HepG2 (cell line): Measurements from ENCODE around the gene ZMYND8. TPM values are rescaled to one million over a fixed set of nuclear protein-coding genes. Genes with fewer than 3 reads are reported as not detected.

ENCODE experiments used
- BCL3 ChIP-seq: sonication (generic); formaldehyde crosslinking; IDR thresholded peaks from 2 replicates; pipeline ENCODE4 v1.5.1; 2020; ENCODE audit warnings: mild to moderate bottlenecking, missing genetic modification reagents, moderate library complexity
- ETS1 ChIP-seq: sonication (generic); formaldehyde crosslinking; IDR thresholded peaks from 2 replicates; pipeline ENCODE4 v1.4.0; 2020; ENCODE audit warnings: missing genetic modification reagents
- GATA4 ChIP-seq: sonication (generic); IDR thresholded peaks from 2 replicates; pipeline ENCODE4 v1.6.1; 2016; ENCODE audit warnings: antibody characterized with exemption, low read depth, borderline replicate concordance
- MIER3 ChIP-seq: IDR thresholded peaks from 2 replicates; pipeline ENCODE4 v1.6.1; 2016; ENCODE audit warnings: missing compliant biosample characterization, borderline replicate concordance
- POLR2AphosphoS5 ChIP-seq: IDR thresholded peaks from 2 replicates; pipeline ENCODE4 v1.6.1; 2012; ENCODE audit warnings: low read depth, low read length
- RFXANK ChIP-seq: IDR thresholded peaks from 2 replicates; pipeline ENCODE4 v1.6.1; 2016
- RNF2 ChIP-seq: fragments of 450-650 bp; conservative IDR thresholded peaks from 2 replicates; pipeline ENCODE4 v1.6.1; 2016; ENCODE audit warnings: low read depth
- SETDB1 ChIP-seq: sonication (generic); formaldehyde crosslinking; IDR thresholded peaks from 2 replicates; pipeline ENCODE4 v1.5.1; 2020; ENCODE audit warnings: missing genetic modification reagents, mild to moderate bottlenecking, borderline replicate concordance
- TBL1XR1 ChIP-seq: fragments of 150-350 bp; IDR thresholded peaks from 2 replicates; pipeline ENCODE4 v1.6.1; 2014; ENCODE audit warnings: borderline replicate concordance, low read length; ENCODE audit not compliant: partially characterized antibody
- THRA ChIP-seq: sonication (generic); formaldehyde crosslinking; IDR thresholded peaks from 2 replicates; pipeline ENCODE4 v1.4.0; 2020; ENCODE audit warnings: missing genetic modification reagents, borderline replicate concordance
- TOE1 ChIP-seq: sonication (generic); formaldehyde crosslinking; IDR thresholded peaks from 2 replicates; pipeline ENCODE4 v1.4.0; 2020; ENCODE audit warnings: mild to moderate bottlenecking, missing genetic modification reagents
- ZFY ChIP-seq: sonication (generic); formaldehyde crosslinking; IDR thresholded peaks from 2 replicates; pipeline ENCODE4 v1.4.0; 2020; ENCODE audit warnings: missing genetic modification reagents
- ZNF18 ChIP-seq: sonication (generic); formaldehyde crosslinking; IDR thresholded peaks from 2 replicates; pipeline ENCODE4 v1.8.0; 2022; ENCODE audit warnings: mild to moderate bottlenecking, missing genetic modification reagents; ENCODE audit not compliant: insufficient replicate concordance
- ZNF225 ChIP-seq: sonication (generic); formaldehyde crosslinking; IDR thresholded peaks from 2 replicates; pipeline ENCODE4 v1.4.0; 2020; ENCODE audit warnings: mild to moderate bottlenecking, missing genetic modification reagents
- ZNF234 ChIP-seq: sonication (generic); formaldehyde crosslinking; conservative IDR thresholded peaks from 2 replicates; pipeline ENCODE4 v1.5.1; 2020; ENCODE audit warnings: mild to moderate bottlenecking, missing genetic modification reagents
- ZNF350 ChIP-seq: sonication (generic); formaldehyde crosslinking; IDR thresholded peaks from 2 replicates; pipeline ENCODE4 v1.4.0; 2020; ENCODE audit warnings: mild to moderate bottlenecking, low read depth, missing genetic modification reagents, borderline replicate concordance
- ZNF503 ChIP-seq: sonication (generic); formaldehyde crosslinking; IDR thresholded peaks from 2 replicates; pipeline ENCODE4 v1.4.0; 2020; ENCODE audit warnings: missing genetic modification reagents
- ZNF605 ChIP-seq: sonication (generic); formaldehyde crosslinking; IDR thresholded peaks from 2 replicates; pipeline ENCODE4 v1.8.0; 2022; ENCODE audit warnings: mild to moderate bottlenecking, missing genetic modification reagents
- ZNF850 ChIP-seq: sonication (generic); formaldehyde crosslinking; conservative IDR thresholded peaks from 2 replicates; pipeline ENCODE4 v1.9.0; 2021; ENCODE audit warnings: mild to moderate bottlenecking, missing genetic modification reagents
- polyA plus RNA-seq, 8 experiments: library from polyadenylated mRNA; depleted of rRNA in 3 of 8; stranded (reverse) in 7 of 8; unstranded in 1 of 8; fragments of >200 nt; fragmentation: Illumina TruSeq in 4 of 8; extraction: Trizol in 4 of 8; gene quantifications; 2 replicates each; pipeline versions ENCODE4 v1.2.1 to v1.2.3, GENCODE V29; 2011 to 2016; ENCODE audit warnings: low read depth in 4 of 8, missing spikeins in 1 of 8, mixed read lengths in 1 of 8; ENCODE audit not compliant: insufficient read depth in 1 of 8
- total RNA-seq, 5 experiments: library from RNA; depleted of rRNA; stranded (reverse); fragments of >200 nt; fragmentation: Illumina TruSeq; extraction: Trizol; gene quantifications; 2 replicates each; pipeline ENCODE4 v1.2.3, GENCODE V29; 2016; ENCODE audit warnings: low read depth in 1 of 5
- TF ChIP-seq, protein P1 (sequence below): conservative IDR thresholded peaks from 2 replicates; pipeline ENCODE4 v1.6.1; 2018; ENCODE audit warnings: missing genetic modification reagents
- TF ChIP-seq, protein P2 (sequence below): sonication (generic); formaldehyde crosslinking; IDR thresholded peaks from 2 replicates; pipeline ENCODE4 v1.8.1; 2023; ENCODE audit warnings: missing genetic modification reagents, mild to moderate bottlenecking, borderline replicate concordance

The ZMYND8 gene
- total and polyA plus RNA-seq, 2 of the 13 experiments (the other 11 are each of a cell fraction or from before 2014, with no cell fraction given) = 53.9 to 84.7 TPM

DNA sequence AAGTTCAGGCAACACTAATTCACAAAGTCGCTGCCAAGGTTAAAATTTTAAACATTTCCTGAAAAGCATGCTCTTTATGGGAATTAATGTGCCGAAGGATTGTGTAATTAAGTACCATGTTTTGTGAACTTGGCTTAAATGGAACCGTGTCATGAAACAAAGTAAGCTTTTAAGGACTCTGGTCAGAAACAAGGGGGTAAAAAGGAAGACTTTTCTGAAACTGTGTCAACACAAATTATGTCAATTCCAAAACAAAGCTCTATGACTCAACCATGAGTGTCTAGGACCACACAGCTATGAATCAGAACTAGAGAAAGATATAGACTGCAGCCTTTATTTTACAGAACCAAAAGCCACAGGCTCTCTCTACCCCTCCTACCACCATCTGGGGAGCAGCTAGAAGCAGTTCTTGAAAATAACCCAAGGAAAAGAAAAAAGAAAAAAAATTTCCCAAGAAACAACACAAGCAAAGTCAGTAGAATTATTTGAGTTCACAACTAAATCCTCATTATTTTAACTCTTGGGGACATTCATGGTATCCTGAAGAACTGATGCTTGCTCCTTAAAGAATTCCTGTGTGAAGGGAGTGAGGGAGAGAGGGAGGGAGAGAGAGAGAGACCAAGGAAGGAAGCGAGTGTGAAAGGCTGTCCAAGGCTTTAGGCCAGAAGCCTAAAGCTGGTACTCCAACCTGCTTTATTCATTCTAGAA, 81.9 kb downstream of the ZMYND8 start (continued):
- TF ChIP-seq ZNF850 (CRISPR knock-in tag) = no peak
- TF ChIP-seq ZNF350 (CRISPR knock-in tag) = no peak
- no peak for TF ChIP-seq RFXANK (CRISPR knock-in tag)
- no peak for TF ChIP-seq BCL3
- no peak for TF ChIP-seq SETDB1
- no peak for TF ChIP-seq POLR2AphosphoS5
- TF ChIP-seq MIER3 (CRISPR knock-in tag) = 0 out of 2 replicates have a peak, but pooled peaks have one; percentile 51
- TF ChIP-seq, protein P1, sequence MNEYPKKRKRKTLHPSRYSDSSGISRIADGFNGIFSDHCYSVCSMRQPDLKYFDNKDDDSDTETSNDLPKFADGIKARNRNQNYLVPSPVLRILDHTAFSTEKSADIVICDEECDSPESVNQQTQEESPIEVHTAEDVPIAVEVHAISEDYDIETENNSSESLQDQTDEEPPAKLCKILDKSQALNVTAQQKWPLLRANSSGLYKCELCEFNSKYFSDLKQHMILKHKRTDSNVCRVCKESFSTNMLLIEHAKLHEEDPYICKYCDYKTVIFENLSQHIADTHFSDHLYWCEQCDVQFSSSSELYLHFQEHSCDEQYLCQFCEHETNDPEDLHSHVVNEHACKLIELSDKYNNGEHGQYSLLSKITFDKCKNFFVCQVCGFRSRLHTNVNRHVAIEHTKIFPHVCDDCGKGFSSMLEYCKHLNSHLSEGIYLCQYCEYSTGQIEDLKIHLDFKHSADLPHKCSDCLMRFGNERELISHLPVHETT (CRISPR knock-in tag) = no peak
- peak; percentile 26; the same call in 1 of the 2 replicates for TF ChIP-seq THRA (CRISPR knock-in tag)
- no peak for TF ChIP-seq ZFY (CRISPR knock-in tag)
- no peak for TF ChIP-seq RNF2
- TF ChIP-seq ZNF503 (CRISPR knock-in tag) = no peak
- peak; percentile 29 for TF ChIP-seq TBL1XR1
- TF ChIP-seq ZNF234 (CRISPR knock-in tag) = no peak
- TF ChIP-seq, protein P2, sequence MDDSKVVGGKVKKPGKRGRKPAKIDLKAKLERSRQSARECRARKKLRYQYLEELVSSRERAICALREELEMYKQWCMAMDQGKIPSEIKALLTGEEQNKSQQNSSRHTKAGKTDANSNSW (CRISPR knock-in tag) = no peak
- no peak for TF ChIP-seq ZNF225
- TF ChIP-seq ETS1 (CRISPR knock-in tag) = no peak
- no peak for TF ChIP-seq GATA4
- TF ChIP-seq TOE1 (CRISPR knock-in tag) = no peak
- no peak for TF ChIP-seq ZNF605 (CRISPR knock-in tag)
- no peak for TF ChIP-seq ZNF18
